GM19035 (cell line): ENCODE measurements around the gene NTSR2.
"Not testable (repeated sequence)": the region's sequence is repeated elsewhere in the genome, so short reads cannot be mapped to it uniquely, and the experiment has no call there.

ENCODE experiments used
- ATAC-seq: cut with Tn5 transposase; IDR thresholded peaks from one replicate; pipeline ENCODE4 v1.9.1; 2021; ENCODE audit not compliant: unreplicated experiment

The NTSR2 gene

GRCh38 chr2:11680182-11680900 lies 10.3 kb upstream of the NTSR2 start:
- ATAC-seq = no peak

- ATAC-seq = no peak
Observed at GRCh38 chr2:11679486-11680181, 9.6 kb upstream of the NTSR2 start.

DNA sequence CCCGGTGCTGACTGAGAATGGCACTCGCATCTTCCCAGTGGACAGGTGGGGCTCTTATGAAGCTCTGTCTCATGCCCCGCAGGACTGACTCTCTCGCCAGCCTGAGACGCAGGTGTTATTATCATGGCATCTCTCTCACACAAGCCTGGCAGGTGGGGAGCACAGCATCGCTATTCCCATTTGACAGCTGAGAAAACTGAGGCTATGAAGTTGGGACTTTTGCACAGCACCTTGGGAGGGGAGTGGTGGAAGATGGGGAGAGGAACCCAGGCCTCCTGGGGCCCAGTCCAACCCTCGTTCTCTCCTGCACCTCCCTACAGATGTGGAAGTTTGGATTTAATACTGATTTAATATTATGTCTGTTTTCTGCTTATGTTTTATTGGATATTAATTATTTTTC lies 9.0 kb upstream of the NTSR2 start:
- ATAC-seq = no peak

GRCh38 chr2:11678306-11678960 lies 8.4 kb upstream of the NTSR2 start:
- ATAC-seq = no peak

GRCh38 chr2:11677136-11678055 lies 7.4 kb upstream of the NTSR2 start:
- no peak for ATAC-seq

DNA sequence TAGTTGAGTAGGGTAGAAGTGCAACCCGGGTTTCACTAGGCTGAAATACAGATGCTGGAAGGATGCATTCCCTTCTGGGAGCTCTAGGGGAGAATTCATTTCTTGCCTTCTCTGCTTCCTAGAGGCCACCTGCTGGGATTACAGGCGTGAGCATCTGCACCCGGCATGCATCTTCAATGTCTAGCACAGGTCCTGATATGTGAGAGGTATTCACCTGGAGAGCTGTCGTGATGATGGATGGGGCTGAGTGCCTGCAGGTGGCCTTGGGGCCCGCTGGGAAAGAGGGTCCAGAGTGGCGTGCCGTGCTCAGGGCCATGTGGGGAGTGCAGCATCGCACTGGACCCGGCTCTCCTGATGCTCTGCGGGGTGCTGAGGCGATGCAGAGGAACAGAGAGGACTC lies 6.6 kb upstream of the NTSR2 start:
- no peak for ATAC-seq

- no peak for ATAC-seq
Observed at GRCh38 chr2:11675423-11676112, 5.6 kb upstream of the NTSR2 start.

- ATAC-seq = no peak
Observed at GRCh38 chr2:11674983-11675382, 5.0 kb upstream of the NTSR2 start.

DNA sequence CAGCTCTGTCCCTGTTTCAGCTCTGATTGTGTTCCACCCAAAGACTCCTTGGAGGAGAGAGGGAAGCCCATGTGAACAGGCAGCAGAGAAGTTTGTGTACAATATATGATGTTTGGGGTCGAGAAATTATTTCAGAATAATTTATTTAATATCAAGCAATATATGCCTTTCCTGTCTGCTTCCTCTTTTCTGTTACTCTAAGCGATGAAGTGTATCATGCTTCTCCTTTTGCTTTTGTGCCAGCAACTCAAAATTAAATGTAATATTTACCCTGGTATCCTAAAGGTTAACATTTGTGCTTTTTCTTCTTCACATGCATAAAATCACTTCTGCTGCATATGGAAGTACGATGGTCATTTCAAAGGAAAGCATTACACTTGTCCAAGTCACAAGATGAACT lies 2.4 kb upstream of the NTSR2 start:
- no peak for ATAC-seq

- no peak for ATAC-seq
Observed at GRCh38 chr2:11667866-11668637, 1.9 kb downstream of the NTSR2 start.

DNA sequence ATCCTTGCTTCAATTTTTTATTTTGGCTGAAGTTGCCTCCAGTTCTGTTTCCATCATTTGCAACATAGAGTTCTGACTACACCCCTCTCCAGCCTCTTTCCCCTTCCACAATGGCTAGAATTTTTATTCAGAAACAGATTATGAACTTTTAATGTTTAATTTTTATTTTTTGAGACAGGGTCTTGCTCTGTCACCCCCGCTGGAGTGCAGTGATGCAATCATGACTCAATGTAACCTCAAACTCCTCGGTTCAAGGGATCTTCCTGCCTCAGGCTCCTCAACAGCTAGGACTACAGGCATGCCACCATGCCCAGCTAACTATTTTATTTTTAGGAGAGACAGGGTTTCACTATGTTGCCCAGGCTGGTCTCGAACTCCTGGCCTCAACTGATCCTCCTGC lies 2.8 kb downstream of the NTSR2 start:
- no peak for ATAC-seq

DNA sequence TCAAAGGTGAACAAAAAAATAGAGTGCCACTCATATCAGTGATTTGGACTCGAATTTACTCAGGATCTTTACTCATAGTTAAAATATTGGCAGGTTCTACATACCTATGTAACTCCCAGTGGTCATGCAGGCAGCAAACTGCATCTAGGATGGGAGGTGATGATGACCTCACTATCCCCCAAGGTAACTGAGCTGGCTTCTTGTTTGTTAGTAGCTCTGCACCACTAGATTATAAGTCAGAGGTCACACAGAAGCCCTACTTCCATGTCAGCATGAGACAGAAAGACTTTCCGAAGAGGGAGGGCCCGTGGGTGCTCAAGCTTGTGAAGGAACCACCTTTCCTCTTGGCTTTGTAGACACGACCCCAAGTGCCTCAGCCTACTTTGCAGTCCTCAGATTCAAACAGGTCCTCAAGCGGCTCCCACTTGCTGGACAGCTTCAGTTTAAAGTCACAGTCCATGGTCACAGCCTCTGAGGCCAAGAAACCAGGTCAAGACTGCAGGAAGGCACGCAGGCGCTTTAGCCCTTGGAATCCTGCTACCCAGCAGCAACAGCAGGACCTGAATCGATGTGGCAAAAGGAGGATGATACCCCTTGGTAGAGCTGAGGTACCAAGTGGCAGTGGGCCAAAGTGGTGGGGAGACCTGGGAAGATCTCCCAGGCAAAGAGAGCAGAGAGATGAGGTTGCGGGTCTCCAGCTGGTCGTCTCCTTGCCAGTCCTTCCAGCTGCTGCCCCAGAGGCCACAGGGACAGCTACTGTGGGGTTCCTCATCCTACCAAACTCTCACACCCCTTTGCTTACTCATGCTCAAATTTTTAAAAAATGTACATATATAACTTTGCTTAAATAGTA lies 4.3 kb downstream of the NTSR2 start:
- ATAC-seq = no peak

DNA sequence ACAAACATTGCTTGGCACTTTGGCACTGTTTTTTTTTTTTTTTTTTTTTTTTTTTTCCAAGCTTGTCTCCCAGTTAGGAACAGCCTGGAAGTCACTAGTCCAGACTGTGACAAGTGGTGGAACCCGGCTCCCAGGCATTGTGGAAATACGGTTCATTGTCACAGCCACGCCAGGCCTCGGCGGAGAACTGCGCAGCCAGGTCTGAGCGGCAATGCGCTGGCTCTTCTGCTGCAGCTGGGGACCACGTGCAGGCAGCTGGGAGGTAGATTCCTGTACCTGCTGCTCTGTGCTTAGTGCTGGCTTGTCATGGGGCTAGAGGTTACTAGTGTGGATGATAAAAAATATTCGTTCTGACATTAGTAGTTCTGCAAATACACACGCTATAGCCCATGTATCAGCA lies 5.0 kb downstream of the NTSR2 start:
- no peak for ATAC-seq

- no peak for ATAC-seq
Observed at GRCh38 chr2:11663427-11663826, 6.6 kb downstream of the NTSR2 start.

- ATAC-seq = no peak
Observed at GRCh38 chr2:11662882-11663281, 7.1 kb downstream of the NTSR2 start.

DNA sequence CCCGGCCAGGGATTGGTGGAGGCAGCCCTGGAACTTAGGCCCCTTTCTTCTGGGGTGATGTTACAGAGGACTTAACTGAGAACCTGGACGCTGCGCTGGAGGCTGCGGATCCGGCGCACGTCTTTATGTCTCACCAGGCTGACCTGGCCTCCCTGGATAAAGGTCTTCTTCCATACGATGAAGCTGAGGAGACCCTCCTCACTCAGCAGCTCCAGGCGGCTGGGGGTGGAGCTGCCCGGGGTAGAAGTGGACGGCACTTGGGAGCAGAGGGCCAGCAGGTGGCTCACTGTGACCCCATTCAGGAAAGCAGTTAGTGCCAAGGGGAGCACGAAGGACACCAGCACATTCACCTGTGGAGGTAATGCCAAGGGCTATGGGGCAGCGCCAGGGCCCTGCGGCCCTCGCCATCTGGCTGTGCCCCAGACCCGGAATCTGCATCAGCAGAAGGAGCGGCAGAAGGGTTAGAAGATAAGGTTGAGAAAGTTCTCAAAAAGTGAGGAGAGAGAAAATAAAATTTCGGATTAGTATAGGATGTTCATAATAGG lies 8.0 kb downstream of the NTSR2 start:
- no peak for ATAC-seq

GRCh38 chr2:11660396-11660795 lies 9.6 kb downstream of the NTSR2 start:
- not testable (repeated sequence) for ATAC-seq

GRCh38 chr2:11659851-11660250 lies 10.1 kb downstream of the NTSR2 start:
- no peak for ATAC-seq

- no peak for ATAC-seq
Observed at GRCh38 chr2:11659115-11659475, 10.9 kb downstream of the NTSR2 start.
